HG03196 (cell line): Measurements from ENCODE around the gene NR0B1.

Source experiments
- ATAC-seq: cut with Tn5 transposase; IDR thresholded peaks from one replicate; pipeline ENCODE4 v1.9.1; 2021; ENCODE audit not compliant: unreplicated experiment

The NR0B1 gene

GRCh38 chrX:30270639-30271038, 38.6 kb downstream of the NR0B1 start:
- ATAC-seq: no peak

- ATAC-seq: no peak
Observed at GRCh38 chrX:30262763-30263162, 46.4 kb downstream of the NR0B1 start.

- ATAC-seq: no peak
Observed at GRCh38 chrX:30261012-30261411, 48.2 kb downstream of the NR0B1 start.

- no peak for ATAC-seq
Observed at GRCh38 chrX:30259927-30260326, 49.3 kb downstream of the NR0B1 start.
